Hepatocyte (in vitro differentiated cells): ENCODE results near the gene ST6GAL1.

Source experiments
- EZH2 ChIP-seq: fragments of 200-600 bp; sonication (generic); IDR thresholded peaks from 2 replicates; pipeline ENCODE4 v1.6.1; 2016; ENCODE audit warnings: antibody characterized with exemption, mild to moderate bottlenecking, borderline replicate concordance
- TF ChIP-seq, protein P1 (sequence below): fragments of 200-600 bp; sonication (generic); IDR thresholded peaks from 2 replicates; pipeline ENCODE4 v1.5.1; 2016; ENCODE audit warnings: antibody characterized with exemption, mild to moderate bottlenecking; ENCODE audit not compliant: poor library complexity

- TF ChIP-seq, protein P1, sequence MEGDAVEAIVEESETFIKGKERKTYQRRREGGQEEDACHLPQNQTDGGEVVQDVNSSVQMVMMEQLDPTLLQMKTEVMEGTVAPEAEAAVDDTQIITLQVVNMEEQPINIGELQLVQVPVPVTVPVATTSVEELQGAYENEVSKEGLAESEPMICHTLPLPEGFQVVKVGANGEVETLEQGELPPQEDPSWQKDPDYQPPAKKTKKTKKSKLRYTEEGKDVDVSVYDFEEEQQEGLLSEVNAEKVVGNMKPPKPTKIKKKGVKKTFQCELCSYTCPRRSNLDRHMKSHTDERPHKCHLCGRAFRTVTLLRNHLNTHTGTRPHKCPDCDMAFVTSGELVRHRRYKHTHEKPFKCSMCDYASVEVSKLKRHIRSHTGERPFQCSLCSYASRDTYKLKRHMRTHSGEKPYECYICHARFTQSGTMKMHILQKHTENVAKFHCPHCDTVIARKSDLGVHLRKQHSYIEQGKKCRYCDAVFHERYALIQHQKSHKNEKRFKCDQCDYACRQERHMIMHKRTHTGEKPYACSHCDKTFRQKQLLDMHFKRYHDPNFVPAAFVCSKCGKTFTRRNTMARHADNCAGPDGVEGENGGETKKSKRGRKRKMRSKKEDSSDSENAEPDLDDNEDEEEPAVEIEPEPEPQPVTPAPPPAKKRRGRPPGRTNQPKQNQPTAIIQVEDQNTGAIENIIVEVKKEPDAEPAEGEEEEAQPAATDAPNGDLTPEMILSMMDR = no peak
- no peak for TF ChIP-seq EZH2
Measured at GRCh38 chr3:187005827-187006481, 75.6 kb downstream of the ST6GAL1 start.
